ENCODE data around the gene KCNA2. TPM values are rescaled to one million over a fixed set of nuclear protein-coding genes. Genes with fewer than 3 reads are reported as not detected.

Gene KCNA2
- total and polyA plus RNA-seq, 2 of the 4 experiments (the other 2 are of a cell fraction): not detected

GRCh38 chr1:110548381-110548780 is 57.8 kb downstream of the KCNA2 start:
- Histone ChIP-seq H2BK5ac (ENCODE audit: low read depth, low read length, poor library complexity, severe bottlenecking) (no peak overlapping the region), H3K18ac (ENCODE audit: low read depth, low read length) (no peak overlapping the region), H2AK5ac (ENCODE audit: low read depth, low read length) (no peak overlapping the region), H3K9me3 (ENCODE audit: control insufficient read depth, insufficient read depth, low read length) (no peaks in the 10 kb centered on the region), H3K4me3 (ENCODE audit: insufficient read depth, low read depth, low read length) (no peak overlapping the region), H3K79me1 (ENCODE audit: low read depth in 1 of 2, low read length in 2 of 2) (no peaks in the 10 kb centered on the region), H2AK9ac (replicated peaks; ENCODE audit: low read depth, low read length, poor library complexity) (no peak overlapping the region), H4K91ac (ENCODE audit: insufficient read depth, low read depth, low read length) (no peak overlapping the region), H3K9ac (ENCODE audit: low read depth, low read length) (no peak overlapping the region), H3K14ac (replicated peaks; ENCODE audit: low read depth, low read length) (no peak overlapping the region), H3K23ac (ENCODE audit: low read depth, low read length) (no peak overlapping the region), H4K5ac (ENCODE audit: low read depth, low read length) (no peak overlapping the region), H3K27me3 (ENCODE audit: control insufficient read depth, insufficient read depth, low read length) (peaks cover 17% of the 10 kb centered on the region), H3K4ac (ENCODE audit: low read depth, low read length) (no peak overlapping the region), H3K9me1 (ENCODE audit: insufficient read depth, low read length) (no peaks in the 10 kb centered on the region), H2AFZ (replicated peaks; ENCODE audit: low read length, poor library complexity) (no peak overlapping the region), H3K27ac (ENCODE audit: insufficient read depth, low read length) (no peak overlapping the region), H2BK120ac (ENCODE audit: low read depth, low read length) (no peak overlapping the region), H2BK20ac (ENCODE audit: low read depth, low read length) (no peak overlapping the region), H4K20me1 (ENCODE audit: insufficient read depth, low read length) (no peaks in the 10 kb centered on the region), H3K4me2 (ENCODE audit: low read depth, low read length) (no peak overlapping the region), H3K4me1 (ENCODE audit: control insufficient read depth, insufficient read depth, low read length) (no peaks in the 10 kb centered on the region), H3K36me3 (ENCODE audit: control insufficient read depth, insufficient read depth, low read length) (no peaks in the 10 kb centered on the region), H2BK15ac (ENCODE audit: low read depth, low read length) (no peak overlapping the region), H4K8ac (ENCODE audit: low read depth in 2 of 2, low read length in 2 of 2) (no peak overlapping the region), H3K56ac (ENCODE audit: extremely low read depth, insufficient read depth, low read length) (no peak overlapping the region)
- ChIA-PET POLR2A (ENCODE audit: unreplicated experiment) (no interaction called here), CTCF (no interaction called here)
- in situ Hi-C loops (cut with MboI; ENCODE audit: low sequenced_read_pairs): no loop called here
- BruUV-seq (replicated peaks): no TSS peak
- intact Hi-C loops (cut with micrococcal nuclease): no loop called here
- peak; percentile 30; the same call in 1 of the 2 replicates for TF ChIP-seq CTCF (conservative IDR thresholded peaks at IDR 0.05; ENCODE audit: low read depth, low read length)
- no peak for TF ChIP-seq CHD1 (IDR thresholded peaks at IDR 0.05; ENCODE audit: low read depth, low read length)
- TF ChIP-seq, protein P1, sequence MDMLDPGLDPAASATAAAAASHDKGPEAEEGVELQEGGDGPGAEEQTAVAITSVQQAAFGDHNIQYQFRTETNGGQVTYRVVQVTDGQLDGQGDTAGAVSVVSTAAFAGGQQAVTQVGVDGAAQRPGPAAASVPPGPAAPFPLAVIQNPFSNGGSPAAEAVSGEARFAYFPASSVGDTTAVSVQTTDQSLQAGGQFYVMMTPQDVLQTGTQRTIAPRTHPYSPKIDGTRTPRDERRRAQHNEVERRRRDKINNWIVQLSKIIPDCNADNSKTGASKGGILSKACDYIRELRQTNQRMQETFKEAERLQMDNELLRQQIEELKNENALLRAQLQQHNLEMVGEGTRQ (IDR thresholded peaks at IDR 0.05; ENCODE audit: low read depth, low read length): no peak
- TF ChIP-seq NFE2L2 (IDR thresholded peaks at IDR 0.05; ENCODE audit: low read depth, low read length): no peak
- TF ChIP-seq, protein P2, sequence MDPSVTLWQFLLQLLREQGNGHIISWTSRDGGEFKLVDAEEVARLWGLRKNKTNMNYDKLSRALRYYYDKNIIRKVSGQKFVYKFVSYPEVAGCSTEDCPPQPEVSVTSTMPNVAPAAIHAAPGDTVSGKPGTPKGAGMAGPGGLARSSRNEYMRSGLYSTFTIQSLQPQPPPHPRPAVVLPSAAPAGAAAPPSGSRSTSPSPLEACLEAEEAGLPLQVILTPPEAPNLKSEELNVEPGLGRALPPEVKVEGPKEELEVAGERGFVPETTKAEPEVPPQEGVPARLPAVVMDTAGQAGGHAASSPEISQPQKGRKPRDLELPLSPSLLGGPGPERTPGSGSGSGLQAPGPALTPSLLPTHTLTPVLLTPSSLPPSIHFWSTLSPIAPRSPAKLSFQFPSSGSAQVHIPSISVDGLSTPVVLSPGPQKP (IDR thresholded peaks at IDR 0.05; ENCODE audit: borderline replicate concordance, low read depth, low read length): no peak
- TF ChIP-seq SMC3 (IDR thresholded peaks at IDR 0.05; ENCODE audit: low read depth, low read length): no peak
- ATAC-seq (ENCODE audit: low read depth): peak; percentile 49
- dilution Hi-C loops (cut with HindIII; ENCODE audit: low sequenced_read_pairs, unreplicated experiment): no loop called here
- 14% methylated on average over 1 of the region's 4 CpGs; no CpG with 5 or more reads in 1 of the 2 experiments for WGBS, 2 experiments (ENCODE audit: extremely low coverage in 2 of 2, insufficient read length in 1 of 2)
- DNase-seq: peak; percentile 8

Data from IMR-90 (cell line).